Right lobe of liver (tissue), 5 donors: ENCODE data around the gene DNAH8. TPM values are rescaled to one million over a fixed set of nuclear protein-coding genes. Genes with fewer than 3 reads are reported as not detected.

Source experiments
- small RNA-seq, 2 experiments: library from RNA; depleted of rRNA; stranded (forward); fragments of <200 nt; gene quantifications; one replicate each; pipeline ENCODE3, GENCODE V24; 2016
- total RNA-seq, 6 experiments: library from RNA; depleted of rRNA in 2 of 6; stranded (reverse); fragments of >200 nt in 2 of 6; fragmentation: NEBNext Ultra II Directional in 3 of 6; extraction: Animal tissue kit (Norgen Biotek cat#: 25700) in 3 of 6; gene quantifications; one replicate each; pipeline versions ENCODE4 v1.1.0 to v1.2.4, GENCODE V29; 2016 to 2023
- donor health status: DM: no; HTN: no; CAD: no.
- donor health status: DM: no; HTN: no; CAD: no.
- donor health status: DM: no; HTN: yes; CAD: no.
- donor health status: DM: no; HTN: yes; CAD: no.

Gene DNAH8
- total RNA-seq, 6 experiments from 2014 or later, result 0.02 TPM; not detected in 5

Small RNA genes within 50 kb of the gene (small RNA-seq; reads per million reads assigned to genes)
- 0 reads per million in 2 experiments for gene AL034345.1
- gene RF00393, result 0 reads per million in 2 experiments

Other genes with a start within 250 kb of the DNAH8 start
- 1 to 10 TPM; 4.5 to 7.5 (median 5.7) TPM for gene BTBD9, start 75.4 kb upstream of the DNAH8 start, total RNA-seq
- gene GLO1, start 12.2 kb upstream of the DNAH8 start, total RNA-seq, result 10 to 100 TPM; 41.7 to 68.9 (median 57.8) TPM